Rectal smooth muscle tissue (tissue), 1 donor: ENCODE data around the gene ZNF672.

Source experiments
- H3K27ac ChIP-seq: one replicate; pipeline ENCODE4 v1.7.0; 2013; ENCODE audit warnings: low read depth, low read length, inconsistent platforms
- H3K27me3 ChIP-seq: one replicate; pipeline ENCODE4 v1.7.0; 2013; ENCODE audit warnings: low read length; ENCODE audit not compliant: control insufficient read depth, insufficient read depth
- H3K36me3 ChIP-seq: one replicate; pipeline ENCODE4 v1.7.0; 2013; ENCODE audit warnings: low read length; ENCODE audit not compliant: control insufficient read depth, insufficient read depth
- H3K4me1 ChIP-seq: one replicate; pipeline ENCODE4 v1.7.0; 2013; ENCODE audit warnings: low read length; ENCODE audit not compliant: control insufficient read depth, insufficient read depth
- H3K4me3 ChIP-seq: one replicate; pipeline ENCODE4 v1.7.0; 2013; ENCODE audit warnings: low read length
- H3K9ac ChIP-seq: one replicate; pipeline ENCODE4 v1.7.0; 2013; ENCODE audit warnings: low read length

Gene ZNF672

DNA sequence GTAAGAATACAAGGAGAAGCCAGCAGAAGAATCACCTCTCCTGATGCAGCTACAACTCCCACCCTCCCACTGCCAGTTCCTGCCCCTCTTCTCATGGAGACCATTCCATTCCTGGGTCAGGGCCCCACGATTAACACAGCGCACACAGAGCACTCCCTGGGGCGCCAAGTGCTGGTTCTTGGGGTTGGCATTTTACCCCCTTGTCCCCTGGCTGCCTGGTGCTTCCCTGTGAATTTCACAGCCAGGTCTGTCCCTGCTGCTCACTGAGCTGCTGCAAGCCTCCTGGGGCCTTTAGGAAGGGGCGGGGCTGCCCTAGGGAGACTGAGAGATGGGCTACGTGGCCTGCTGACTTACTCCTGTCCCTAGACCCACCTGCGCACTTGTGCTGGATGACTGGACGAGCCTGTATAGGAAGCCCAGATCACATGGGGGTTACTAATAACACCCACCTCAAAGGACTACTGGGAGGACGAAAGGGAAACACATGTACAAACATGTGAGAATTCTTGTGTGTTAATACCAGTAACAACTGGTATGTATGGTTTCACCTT lies 4.8 kb downstream of the ZNF672 start:
- no peak overlapping the region for H3K9ac ChIP-seq
- H3K27ac ChIP-seq: peak overlapping the region; percentile 21
- H3K4me1 ChIP-seq: peaks cover 18% of the 10 kb centered on the region
- peaks cover 27% of the 10 kb centered on the region for H3K36me3 ChIP-seq
- H3K27me3 ChIP-seq: no peaks in the 10 kb centered on the region
- H3K4me3 ChIP-seq: no peak overlapping the region

DNA sequence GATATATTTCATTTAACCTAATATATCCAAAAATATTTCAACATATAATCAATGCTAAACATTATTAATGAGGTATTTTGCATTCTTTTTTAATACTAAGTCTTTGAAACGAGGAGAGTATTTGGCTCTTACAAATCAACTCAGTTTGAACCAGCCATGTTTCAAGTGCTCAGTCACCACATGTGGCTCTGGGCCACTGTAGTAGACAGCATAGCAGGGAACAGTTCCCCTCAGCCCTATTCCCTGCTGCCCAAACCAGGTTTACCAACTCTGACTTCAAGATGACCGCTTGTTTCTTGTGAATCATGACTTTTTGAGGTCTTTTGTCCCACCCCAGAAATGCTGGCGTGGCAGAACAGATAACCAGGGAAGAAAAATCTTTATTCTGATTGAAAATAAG lies 5.7 kb downstream of the ZNF672 start:
- H3K9ac ChIP-seq: no peak overlapping the region
- peaks cover 34% of the 10 kb centered on the region for H3K36me3 ChIP-seq
- H3K27me3 ChIP-seq: no peaks in the 10 kb centered on the region
- H3K4me3 ChIP-seq: no peak overlapping the region
- no peak overlapping the region for H3K27ac ChIP-seq
- peaks cover 18% of the 10 kb centered on the region for H3K4me1 ChIP-seq

DNA sequence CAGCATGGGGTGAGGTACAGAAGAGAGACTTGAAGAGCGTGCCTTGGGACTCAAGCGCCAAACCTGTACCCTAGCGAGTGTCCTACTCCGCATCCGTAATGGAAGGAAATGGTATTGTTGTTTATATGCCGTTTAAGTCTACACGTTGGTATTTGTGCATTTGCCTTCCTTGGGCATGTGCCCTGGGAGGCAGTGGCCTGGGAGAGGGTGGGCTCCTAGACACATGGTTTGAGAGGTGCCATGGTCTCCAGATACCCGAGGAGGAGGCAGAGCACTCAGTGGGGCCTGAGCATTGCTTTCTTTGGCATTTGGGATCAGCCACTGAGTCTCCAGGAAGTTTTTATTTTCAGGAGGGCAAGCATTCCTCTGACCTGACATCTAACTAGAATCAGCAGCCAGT lies 6.5 kb downstream of the ZNF672 start:
- Histone ChIP-seq H3K9ac (no peak overlapping the region), H3K4me1 (peaks cover 11% of the 10 kb centered on the region), H3K36me3 (peaks cover 39% of the 10 kb centered on the region), H3K27ac (no peak overlapping the region), H3K4me3 (no peak overlapping the region), H3K27me3 (no peaks in the 10 kb centered on the region)

DNA sequence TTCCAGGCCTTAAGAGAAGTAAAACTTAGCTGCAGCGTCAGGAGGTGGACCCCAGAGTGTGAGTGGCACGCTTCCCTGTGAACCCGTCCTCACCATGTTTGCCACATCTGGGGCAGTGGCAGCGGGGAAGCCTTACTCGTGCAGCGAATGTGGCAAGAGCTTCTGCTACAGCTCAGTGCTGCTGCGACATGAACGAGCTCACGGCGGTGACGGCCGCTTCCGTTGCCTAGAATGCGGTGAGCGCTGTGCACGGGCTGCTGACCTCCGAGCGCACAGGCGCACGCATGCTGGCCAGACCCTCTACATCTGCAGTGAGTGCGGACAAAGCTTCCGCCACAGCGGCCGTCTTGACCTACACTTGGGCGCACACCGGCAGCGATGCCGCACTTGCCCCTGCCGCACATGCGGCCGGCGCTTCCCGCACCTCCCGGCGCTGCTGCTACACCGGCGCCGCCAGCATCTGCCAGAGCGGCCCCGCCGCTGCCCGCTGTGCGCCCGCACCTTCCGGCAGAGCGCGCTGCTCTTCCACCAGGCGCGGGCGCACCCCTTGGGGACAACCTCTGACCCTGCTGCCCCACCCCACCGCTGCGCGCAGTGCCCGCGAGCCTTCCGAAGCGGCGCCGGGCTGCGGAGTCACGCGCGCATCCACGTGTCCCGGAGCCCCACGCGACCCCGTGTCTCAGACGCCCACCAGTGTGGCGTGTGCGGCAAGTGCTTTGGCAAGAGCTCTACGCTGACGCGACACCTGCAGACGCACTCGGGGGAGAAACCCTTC lies 9.3 kb downstream of the ZNF672 start:
- no peak overlapping the region for H3K9ac ChIP-seq
- H3K27ac ChIP-seq: no peak overlapping the region
- peaks cover 42% of the 10 kb centered on the region for H3K36me3 ChIP-seq
- H3K4me1 ChIP-seq: peaks cover 4% of the 10 kb centered on the region
- no peaks in the 10 kb centered on the region for H3K27me3 ChIP-seq
- H3K4me3 ChIP-seq: no peak overlapping the region

DNA sequence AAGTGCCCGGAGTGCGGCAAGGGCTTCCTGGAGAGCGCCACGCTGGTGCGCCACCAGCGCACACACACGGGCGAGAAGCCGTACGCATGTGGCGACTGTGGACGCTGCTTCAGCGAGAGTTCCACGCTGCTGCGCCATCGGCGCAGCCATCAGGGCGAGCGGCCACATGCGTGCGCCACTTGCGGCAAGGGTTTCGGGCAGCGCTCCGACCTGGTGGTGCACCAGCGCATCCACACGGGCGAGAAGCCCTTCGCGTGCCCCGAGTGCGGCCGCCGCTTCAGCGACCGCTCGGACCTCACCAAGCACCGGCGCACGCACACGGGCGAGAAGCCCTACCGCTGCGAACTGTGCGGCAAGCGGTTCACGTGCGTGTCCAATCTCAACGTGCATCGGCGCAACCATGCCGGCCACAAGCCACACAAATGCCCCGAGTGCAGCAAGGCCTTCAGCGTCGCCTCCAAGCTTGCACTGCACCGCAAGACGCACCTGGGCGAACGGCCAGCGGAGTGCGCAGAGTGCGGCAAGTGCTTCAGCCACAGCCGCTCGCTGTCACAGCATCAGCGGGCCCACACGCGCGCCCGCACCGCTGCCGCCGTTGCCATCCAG lies 10.0 kb downstream of the ZNF672 start:
- Histone ChIP-seq H3K36me3 (peaks cover 40% of the 10 kb centered on the region), H3K4me1 (no peaks in the 10 kb centered on the region)

DNA sequence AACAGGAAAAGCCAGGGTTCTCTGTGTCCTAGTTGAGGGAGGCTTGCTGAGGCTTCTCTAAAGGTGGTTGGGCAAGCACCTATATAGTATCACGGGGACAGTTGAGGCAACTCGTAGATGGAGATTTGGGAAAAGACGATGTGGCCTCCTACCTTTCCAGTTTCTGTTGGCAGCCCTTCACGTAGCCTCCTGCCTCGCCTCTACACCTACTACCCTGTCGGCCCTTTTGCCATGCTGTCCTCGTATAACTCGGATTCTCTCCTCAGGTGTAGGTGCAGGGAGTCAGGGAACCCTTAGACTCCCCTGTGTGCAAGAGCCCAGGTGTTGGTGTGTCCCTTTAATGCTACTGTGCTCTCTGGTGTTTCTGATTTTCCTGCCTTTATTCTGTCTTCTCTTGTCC lies 10.6 kb downstream of the ZNF672 start:
- peaks cover 40% of the 10 kb centered on the region for H3K36me3 ChIP-seq
- no peaks in the 10 kb centered on the region for H3K27me3 ChIP-seq
- no peak overlapping the region for H3K9ac ChIP-seq
- no peak overlapping the region for H3K27ac ChIP-seq
- no peak overlapping the region for H3K4me3 ChIP-seq
- no peaks in the 10 kb centered on the region for H3K4me1 ChIP-seq

More for the DNA sequence above, 10.0 kb downstream of the ZNF672 start:
- H3K27me3 ChIP-seq: no peaks in the 10 kb centered on the region
- H3K27ac ChIP-seq: no peak overlapping the region
- no peak overlapping the region for H3K9ac ChIP-seq
- H3K4me3 ChIP-seq: no peak overlapping the region

DNA sequence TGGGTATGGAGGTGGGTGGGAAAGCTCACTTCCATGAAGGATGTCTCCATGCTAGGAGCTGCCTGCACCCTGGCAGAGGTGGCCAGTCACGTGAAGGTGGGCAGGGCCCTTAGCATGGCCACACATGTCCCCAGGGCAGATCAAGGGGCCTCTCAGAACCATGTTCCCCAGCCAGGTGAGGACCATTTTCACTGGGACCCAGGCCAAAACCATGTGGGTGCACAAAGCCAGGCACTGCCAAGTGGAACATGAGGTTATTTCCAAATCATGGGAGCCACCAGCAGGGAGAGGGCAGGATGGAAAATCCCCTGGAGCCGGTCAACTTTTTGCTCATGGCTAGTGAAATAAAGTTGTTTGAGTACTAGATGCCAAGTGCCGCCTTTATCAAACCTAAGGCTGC lies 11.1 kb downstream of the ZNF672 start:
- Histone ChIP-seq H3K4me3 (no peak overlapping the region), H3K27ac (no peak overlapping the region), H3K9ac (no peak overlapping the region), H3K27me3 (no peaks in the 10 kb centered on the region), H3K36me3 (peaks cover 40% of the 10 kb centered on the region), H3K4me1 (no peaks in the 10 kb centered on the region)

DNA sequence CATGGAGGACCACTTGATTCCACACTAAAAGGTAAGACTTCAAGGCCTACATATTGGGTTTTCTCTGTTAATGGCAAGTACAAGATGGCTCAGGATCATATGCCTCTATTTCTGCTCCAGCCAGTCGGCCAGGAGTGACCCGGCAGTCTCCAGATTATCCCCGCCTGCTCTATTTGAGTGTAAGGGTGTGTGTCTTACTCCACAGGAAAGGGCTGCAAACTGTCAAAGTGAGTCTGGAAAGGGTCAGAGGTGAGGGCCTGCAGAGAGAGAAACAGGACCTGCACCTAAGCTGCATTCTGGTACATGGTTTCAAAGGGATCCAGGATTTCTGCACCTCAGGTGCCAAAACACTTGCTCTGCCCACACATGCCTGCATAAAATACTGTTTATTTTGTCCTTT lies 11.6 kb downstream of the ZNF672 start:
- H3K27ac ChIP-seq: no peak overlapping the region
- no peak overlapping the region for H3K9ac ChIP-seq
- H3K4me3 ChIP-seq: no peak overlapping the region
- H3K36me3 ChIP-seq: peaks cover 41% of the 10 kb centered on the region
- H3K4me1 ChIP-seq: no peaks in the 10 kb centered on the region
- no peaks in the 10 kb centered on the region for H3K27me3 ChIP-seq

DNA sequence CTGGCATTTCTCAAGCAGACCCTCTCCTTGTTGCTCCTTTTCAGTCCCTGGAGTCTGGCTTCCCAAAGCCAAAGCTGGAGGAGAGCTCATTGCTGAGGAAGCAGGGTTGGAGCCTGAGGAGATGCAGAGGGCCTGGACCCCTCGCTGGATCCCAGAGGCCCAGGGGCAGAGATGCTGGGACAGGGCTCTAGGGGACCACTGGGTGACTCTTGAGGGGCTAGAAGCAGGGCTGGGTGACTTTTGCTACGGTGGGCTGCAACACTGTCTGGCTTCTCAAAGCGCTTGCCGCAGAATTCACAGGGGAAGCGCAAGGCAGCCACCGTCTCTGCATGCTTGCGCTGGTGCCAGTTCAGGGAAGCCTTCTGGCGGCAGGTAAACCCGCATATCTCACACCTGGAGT lies 12.1 kb downstream of the ZNF672 start:
- peaks cover 43% of the 10 kb centered on the region for H3K36me3 ChIP-seq
- H3K27me3 ChIP-seq: no peaks in the 10 kb centered on the region
- H3K4me1 ChIP-seq: no peaks in the 10 kb centered on the region
- no peak overlapping the region for H3K27ac ChIP-seq
- no peak overlapping the region for H3K9ac ChIP-seq
- H3K4me3 ChIP-seq: no peak overlapping the region

DNA sequence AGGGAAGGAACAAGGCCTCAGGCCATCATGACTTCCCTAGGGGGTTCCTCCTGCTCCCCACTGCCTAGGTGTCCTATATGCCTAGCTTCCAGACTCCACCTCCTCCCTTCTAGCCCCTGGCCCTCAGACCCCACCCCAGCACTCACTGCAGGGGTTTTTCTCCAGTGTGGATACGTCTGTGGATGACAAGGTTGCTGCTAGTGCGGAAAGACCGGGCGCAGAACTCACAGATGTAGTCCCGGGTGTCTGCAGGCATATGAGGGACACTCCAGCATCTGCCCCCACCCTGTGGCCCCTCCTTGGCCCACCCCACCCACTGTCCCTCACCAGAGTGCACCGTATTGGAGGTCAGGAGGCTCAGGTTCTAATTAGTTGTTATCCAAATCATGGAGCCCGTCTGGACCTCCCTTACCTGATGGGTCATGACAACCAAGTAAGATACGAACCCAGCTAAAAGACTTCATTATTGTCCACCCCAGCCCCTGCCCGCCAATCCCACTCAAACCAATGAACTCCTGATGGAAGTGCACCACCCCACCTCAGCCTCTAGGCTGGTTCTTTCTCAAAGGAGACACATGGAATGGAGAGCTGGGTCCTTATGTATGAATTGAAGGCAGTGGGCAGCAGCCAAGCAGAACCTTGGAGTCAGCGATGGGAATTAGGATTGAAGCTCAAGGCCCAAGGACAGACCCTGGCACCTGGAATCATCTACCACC lies 12.7 kb downstream of the ZNF672 start:
- Histone ChIP-seq H3K4me3 (no peak overlapping the region), H3K4me1 (no peaks in the 10 kb centered on the region), H3K9ac (no peak overlapping the region), H3K27ac (no peak overlapping the region), H3K27me3 (no peaks in the 10 kb centered on the region), H3K36me3 (peaks cover 39% of the 10 kb centered on the region)

DNA sequence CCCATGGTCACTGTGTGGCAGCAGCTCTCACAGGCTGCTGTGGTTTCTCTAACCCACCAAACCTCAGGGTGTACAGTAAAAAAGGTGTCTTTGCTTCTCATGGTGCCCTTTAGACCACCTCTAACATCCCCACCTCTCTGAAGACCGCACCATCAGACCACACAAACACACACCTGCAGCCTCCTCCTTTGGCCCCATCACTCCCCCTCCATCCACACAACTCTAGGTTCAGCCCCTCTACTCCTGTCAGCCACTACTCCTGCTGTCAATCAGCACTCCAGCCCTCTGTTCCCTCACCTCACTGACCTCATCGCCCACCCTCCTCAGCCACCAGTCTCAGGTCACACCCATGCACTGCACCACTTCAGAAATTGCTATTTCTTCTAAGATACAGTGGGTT lies 13.4 kb downstream of the ZNF672 start:
- Histone ChIP-seq H3K4me3 (no peak overlapping the region), H3K4me1 (no peaks in the 10 kb centered on the region), H3K9ac (no peak overlapping the region), H3K36me3 (peaks cover 35% of the 10 kb centered on the region), H3K27ac (no peak overlapping the region), H3K27me3 (no peaks in the 10 kb centered on the region)

DNA sequence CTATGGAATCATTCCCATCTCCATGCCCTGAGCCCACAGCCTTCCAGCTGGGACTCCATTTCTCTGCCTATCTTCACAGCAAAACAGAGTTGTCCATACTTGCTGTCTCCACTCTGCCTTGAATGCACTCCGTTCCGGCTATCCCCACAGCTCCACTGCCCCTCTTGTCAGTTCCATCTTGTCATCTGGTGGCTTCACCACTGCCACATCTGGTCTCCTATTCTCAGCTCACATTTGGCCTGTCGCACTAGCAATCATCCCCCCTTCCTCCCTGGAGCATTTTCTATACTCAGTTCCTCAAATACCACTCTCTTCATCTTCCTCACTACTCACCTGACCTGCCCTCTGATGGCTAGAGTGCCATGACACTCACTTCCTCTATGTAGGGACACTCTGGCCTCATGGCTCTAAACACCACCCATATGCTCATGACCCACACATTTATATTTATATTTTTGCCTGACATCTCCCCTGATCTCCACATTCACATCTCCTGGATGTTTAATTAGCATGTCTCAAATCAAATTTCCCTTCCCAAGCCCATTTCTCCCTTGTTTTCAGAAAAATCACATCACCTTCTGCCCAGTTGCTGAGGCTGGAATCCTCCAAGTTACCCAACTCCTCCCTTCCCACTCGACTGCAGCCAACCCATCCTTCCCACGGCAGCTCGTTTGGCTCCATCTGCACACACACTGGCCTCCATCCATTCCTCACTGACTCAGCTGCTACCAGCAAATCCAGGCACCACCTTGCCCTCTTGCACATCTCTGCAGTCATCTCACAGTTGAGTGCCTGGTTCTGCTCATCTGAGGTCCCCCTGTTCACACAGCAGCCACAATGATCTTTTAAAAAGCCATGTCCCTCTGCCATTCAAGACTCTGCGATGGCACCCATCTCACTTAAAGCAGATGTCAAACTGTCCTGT lies 14.7 kb downstream of the ZNF672 start:
- Histone ChIP-seq H3K36me3 (peaks cover 23% of the 10 kb centered on the region), H3K27ac (no peak overlapping the region), H3K9ac (no peak overlapping the region), H3K4me1 (peaks cover 3% of the 10 kb centered on the region), H3K27me3 (no peaks in the 10 kb centered on the region), H3K4me3 (no peak overlapping the region)
